OCI-M2 (cell line): ENCODE results near the gene ETV6.
"Not testable (repeated sequence)": the region's sequence is repeated elsewhere in the genome, so short reads cannot be mapped to it uniquely, and the experiment has no call there.

ENCODE experiments used
- DNase-seq: peaks from one replicate; lab custom pipeline; 2025; ENCODE audit not compliant: unreplicated experiment; lab: John Stamatoyannopoulos, UW

The ETV6 gene

GRCh38 chr12:11649413-11650285 is at the start of gene ETV6:
Gene ETV6 (plus strand): TSS chr12:11649674. CDS start chr12:11650128, 454 bp downstream.
- no peak for DNase-seq

GRCh38 chr12:11600199-11600598 is 49.3 kb upstream of the ETV6 start:
- DNase-seq, result no peak

DNA sequence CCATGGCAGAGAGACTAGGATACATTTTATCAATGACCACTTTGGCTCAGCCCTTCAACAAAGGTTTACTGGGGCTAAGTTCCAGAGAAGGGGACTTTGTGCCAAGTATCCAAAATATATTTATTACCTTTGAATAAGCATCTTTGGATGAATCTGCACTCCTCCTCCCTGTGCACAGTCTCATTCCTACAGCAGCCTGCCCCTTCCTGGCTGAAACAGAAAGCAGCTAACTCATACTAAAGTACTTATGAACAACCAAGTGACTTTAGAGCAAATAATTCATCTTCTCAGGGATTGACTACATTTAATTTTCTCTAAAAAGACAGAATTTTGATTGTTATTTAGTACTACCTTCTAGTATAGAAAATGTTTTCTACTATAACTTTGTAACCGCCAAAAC is 47.8 kb upstream of the ETV6 start:
- DNase-seq, result no peak

GRCh38 chr12:11607313-11608081 is 42.0 kb upstream of the ETV6 start:
- no peak for DNase-seq

- DNase-seq, result no peak
These were observed 40.4 kb upstream of the ETV6 start for GRCh38 chr12:11609045-11609444.

DNA sequence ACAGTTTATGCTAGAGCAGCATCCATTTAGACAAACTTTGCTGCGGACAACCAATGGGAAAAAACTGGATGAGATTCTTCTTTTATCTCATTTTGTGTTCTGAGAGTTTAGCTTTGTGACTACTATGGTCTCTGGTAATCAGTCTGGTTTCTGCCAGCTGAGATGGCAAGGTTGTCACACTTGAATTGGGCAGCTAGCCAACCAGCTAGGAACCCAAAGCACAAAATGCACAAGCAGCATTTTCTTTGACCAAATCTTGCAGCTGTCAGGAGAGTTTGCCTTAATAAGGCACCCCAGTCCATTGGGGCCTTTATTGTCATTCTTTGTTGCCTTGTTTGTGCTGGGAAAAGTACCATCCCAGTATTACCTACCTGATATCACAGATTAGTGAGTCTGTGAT is 34.0 kb upstream of the ETV6 start:
- no peak for DNase-seq

DNA sequence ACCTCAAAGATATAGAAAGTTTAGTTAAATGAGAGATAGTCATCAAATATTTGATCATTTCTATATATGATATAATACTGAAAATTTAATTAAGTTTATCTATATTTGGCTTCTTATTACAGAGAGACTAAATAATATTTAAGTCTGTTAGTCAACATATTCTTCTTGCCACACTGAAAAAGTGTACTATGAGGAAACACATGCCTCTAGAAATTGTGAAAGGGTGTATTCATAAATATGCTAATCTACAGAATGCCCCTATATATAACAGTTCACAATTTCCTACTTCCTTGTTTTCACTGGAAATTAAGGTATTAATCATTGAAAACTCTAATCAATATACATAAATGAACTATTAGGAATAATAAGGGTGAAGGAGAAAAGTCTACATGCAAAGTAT is 31.4 kb upstream of the ETV6 start:
- no peak for DNase-seq

DNA sequence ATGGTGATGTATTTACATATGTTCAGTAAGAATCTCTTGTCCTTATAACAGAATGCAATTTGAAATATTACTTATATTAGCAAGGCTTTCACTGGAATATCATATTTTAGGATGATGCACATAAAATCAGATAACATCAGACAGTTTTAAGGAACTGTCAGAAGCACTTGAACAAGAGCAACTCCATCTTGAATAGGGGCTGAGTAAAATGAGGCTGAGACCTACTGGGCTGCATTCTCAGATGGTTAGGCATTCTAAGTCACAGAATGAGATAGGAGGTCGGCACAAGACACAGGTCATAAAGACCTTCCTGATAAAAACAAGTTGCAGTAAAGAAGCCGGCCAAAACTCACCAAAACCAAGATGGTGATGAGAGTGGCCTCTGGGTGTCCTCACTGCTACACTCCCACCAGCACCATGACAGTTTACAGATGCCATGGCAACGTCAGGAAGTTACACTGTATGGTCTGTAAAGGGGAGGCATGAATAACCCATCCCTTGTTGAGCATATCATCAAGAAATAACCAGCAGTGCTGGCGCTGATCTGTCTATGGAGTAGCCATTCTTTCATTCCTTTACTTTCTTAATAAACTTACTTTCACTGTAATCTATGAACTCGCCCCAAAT is 27.6 kb upstream of the ETV6 start:
- no peak for DNase-seq

DNA sequence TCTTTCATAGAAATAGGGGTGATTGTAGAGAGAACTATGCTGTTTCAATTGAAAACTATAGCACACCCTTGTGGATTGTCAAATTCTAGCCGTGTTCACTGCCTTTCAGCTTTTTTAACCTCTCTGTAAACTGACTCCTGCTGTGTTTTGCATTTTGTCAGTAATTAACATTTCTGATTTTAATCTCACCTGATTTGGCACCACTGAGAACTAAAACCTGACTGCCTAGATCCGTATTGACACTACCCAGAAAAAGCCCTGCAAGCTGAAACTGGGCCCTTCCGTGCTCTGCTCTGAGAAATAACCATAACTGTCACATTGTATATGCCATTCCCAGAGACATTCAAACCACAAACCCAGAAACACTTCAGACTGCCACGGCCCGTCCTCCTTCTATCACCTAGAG is 26.6 kb upstream of the ETV6 start:
- DNase-seq, result no peak

DNA sequence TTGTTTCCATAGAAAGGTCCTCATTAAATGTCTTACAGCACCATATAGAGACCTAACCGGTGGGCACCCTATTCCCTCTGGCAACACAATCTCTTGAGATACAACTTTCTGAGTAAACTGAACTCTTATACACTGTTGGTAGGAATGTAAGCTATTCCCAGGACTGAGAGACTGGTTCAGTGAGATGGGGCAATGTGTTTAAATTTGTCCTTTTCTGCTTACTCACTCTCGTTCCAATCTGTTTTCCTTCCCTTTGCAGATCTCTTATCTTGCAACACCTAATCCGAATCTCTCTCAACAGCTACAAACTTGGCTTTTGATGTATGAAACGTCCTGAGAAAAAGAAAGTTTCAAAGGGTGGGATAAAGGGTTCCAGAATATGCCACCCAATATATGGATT is 26.1 kb upstream of the ETV6 start:
- DNase-seq, result no peak

- DNase-seq, result no peak
These were observed 25.4 kb upstream of the ETV6 start for GRCh38 chr12:11624116-11624515.

DNA sequence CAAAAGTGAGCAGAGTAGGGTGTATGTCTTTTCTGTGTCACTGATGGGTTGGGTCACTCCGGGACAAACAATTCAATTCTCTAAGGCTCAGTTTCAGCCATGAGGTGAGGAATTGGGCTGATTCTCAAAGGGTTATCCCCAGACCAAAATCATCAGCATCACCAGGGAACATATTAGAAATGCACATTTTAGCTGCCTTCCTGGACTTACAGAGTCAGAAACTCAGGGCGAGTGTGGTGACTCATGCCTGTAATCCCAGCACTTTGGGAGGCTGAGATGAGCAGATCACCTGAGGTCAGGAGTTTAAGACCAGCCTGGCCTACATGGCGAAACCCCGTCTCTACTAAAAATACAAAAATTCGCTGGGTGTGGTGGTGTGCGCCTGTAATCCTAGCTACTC is 21.8 kb upstream of the ETV6 start:
- DNase-seq, result not testable (repeated sequence)

- DNase-seq, result no peak
These were observed 21.1 kb upstream of the ETV6 start for GRCh38 chr12:11628353-11628752.

- no peak for DNase-seq
These were observed 19.3 kb upstream of the ETV6 start for GRCh38 chr12:11630046-11630706.

DNA sequence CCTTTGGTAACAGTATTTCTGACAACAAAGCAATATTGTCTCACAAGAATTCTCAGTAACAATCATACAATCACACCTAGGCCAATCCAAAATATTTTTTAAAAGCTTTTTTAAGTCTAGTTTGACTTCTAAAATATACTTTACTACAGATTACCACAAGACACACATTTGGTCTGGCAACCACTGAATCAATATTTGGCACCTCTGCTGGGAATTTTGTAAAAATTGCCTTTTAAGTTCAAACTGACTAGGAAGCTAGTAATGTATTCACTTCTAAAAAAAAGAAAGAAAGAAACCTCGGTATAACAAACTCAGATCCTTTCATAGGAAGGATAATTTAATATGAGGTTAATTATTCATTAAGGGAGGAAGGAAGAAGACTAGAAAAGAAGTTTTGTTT is 18.2 kb upstream of the ETV6 start:
- DNase-seq, result no peak

- DNase-seq, result not testable (repeated sequence)
These were observed 17.6 kb upstream of the ETV6 start for GRCh38 chr12:11631881-11632280.

DNA sequence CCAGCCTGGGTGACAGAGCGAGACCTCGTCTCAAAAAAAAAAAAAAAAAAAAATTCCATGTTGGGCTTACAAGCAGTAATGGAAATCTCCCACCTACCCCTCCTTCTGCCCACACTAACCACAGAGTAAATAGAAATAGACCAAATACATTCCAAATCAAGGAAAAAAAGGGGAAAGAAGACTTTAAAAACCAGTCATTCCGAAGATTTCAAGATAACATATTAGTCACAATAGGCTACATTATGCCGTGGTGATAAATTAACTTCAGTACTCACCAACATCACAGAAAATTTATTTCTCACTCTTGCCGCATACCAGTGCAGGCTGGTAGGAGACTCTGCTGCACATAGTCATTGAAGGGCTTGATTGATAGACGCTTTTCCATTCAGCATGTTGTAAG is 15.5 kb upstream of the ETV6 start:
- DNase-seq, result no peak

DNA sequence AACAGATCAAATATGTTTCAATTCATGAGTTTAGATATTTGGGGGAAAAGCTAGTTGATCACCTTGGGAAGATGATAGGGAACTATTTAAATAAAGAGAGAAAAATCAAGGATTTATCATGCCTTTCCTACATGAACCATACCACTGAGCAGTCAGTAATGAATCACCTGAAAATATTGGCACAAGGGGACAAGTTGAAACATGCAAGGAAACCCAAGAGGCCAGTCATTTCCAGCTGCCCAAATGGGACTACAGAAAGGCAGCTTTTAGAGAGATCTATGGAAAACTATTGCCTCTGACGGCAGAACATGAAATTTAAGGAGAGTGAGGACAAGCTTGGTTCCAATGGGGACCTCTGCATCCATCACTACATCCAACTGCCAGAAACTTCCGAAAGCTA is 14.1 kb upstream of the ETV6 start:
- DNase-seq, result no peak

DNA sequence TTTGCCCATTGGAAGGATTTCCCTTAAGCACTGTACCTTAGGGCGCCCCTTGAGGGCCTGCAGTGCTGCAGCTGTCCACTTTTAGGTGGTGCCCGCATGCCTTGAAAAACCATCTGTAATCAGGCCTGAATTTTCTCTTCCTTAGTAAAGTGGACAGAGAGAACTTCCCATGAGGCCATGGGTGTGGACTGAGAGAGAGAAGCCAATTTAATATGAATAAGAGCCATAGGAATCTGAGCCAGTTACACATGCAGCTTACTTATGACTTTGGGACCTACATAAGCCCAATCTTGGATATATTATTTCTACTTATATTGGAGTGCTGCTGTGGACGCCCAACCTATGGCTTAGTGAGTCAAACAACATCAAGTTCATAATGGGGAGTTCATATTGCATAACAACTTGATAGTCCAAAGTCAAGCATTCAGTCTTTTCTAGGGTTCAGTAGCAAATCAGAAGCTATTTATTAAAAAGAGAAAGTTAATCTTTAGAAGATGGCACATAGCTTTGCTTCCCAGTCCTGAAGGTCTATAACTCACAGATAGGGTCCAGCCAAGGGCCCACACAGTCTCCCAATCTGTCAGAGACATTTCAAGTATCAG is 11.1 kb upstream of the ETV6 start:
- no peak for DNase-seq

GRCh38 chr12:11639454-11639853 is 10.0 kb upstream of the ETV6 start:
- DNase-seq, result no peak

- no peak for DNase-seq
These were observed 8.0 kb upstream of the ETV6 start for GRCh38 chr12:11641522-11641921.
